ENCODE measurements around the gene DPT. TPM values are rescaled to one million over a fixed set of nuclear protein-coding genes. Genes with fewer than 3 reads are reported as not detected.

DPT gene
- total RNA-seq, 1 donor from 2014 or later: not detected

GRCh38 chr1:168700575-168701268 lies 28.3 kb downstream of the DPT start:
- no peak for DNase-seq (ENCODE audit: low read depth, low spot score)

GRCh38 chr1:168698453-168698852 lies 30.6 kb downstream of the DPT start:
- DNase-seq (ENCODE audit: low read depth, low spot score): no peak

- no peak for DNase-seq (ENCODE audit: low read depth, low spot score)
Observed at GRCh38 chr1:168697356-168698126, 31.5 kb downstream of the DPT start.

- no peak for DNase-seq (ENCODE audit: low read depth, low spot score)
Observed at GRCh38 chr1:168696125-168696760, 32.8 kb downstream of the DPT start.

- DNase-seq (ENCODE audit: low read depth, low spot score): no peak
Observed at GRCh38 chr1:168693872-168694238, 35.2 kb downstream of the DPT start.

- no peak for DNase-seq (ENCODE audit: low read depth, low spot score)
Observed at GRCh38 chr1:168693197-168693871, 35.7 kb downstream of the DPT start.

- no peak for DNase-seq (ENCODE audit: low read depth, low spot score)
Observed at GRCh38 chr1:168692472-168692871, 36.5 kb downstream of the DPT start.

- DNase-seq (ENCODE audit: low read depth, low spot score): no peak
Observed at GRCh38 chr1:168691541-168691940, 37.5 kb downstream of the DPT start.

GRCh38 chr1:168689726-168690602 lies 39.0 kb downstream of the DPT start:
- DNase-seq (ENCODE audit: low read depth, low spot score): no peak

GRCh38 chr1:168689327-168689657 lies 39.7 kb downstream of the DPT start:
- no peak for DNase-seq (ENCODE audit: low read depth, low spot score)

GRCh38 chr1:168688644-168689326 lies 40.2 kb downstream of the DPT start:
- no peak for DNase-seq (ENCODE audit: low read depth, low spot score)

- no peak for DNase-seq (ENCODE audit: low read depth, low spot score)
Observed at GRCh38 chr1:168687816-168688215, 41.2 kb downstream of the DPT start.

- no peak for DNase-seq (ENCODE audit: low read depth, low spot score)
Observed at GRCh38 chr1:168686666-168687065, 42.3 kb downstream of the DPT start.

GRCh38 chr1:168683871-168684270 lies 45.1 kb downstream of the DPT start:
- no peak for DNase-seq (ENCODE audit: low read depth, low spot score)

- no peak for DNase-seq (ENCODE audit: low read depth, low spot score)
Observed at GRCh38 chr1:168676861-168677260, 52.1 kb downstream of the DPT start.

- no peak for DNase-seq (ENCODE audit: low read depth, low spot score)
Observed at GRCh38 chr1:168676029-168676812, 52.8 kb downstream of the DPT start.

GRCh38 chr1:168673974-168674683 lies 54.9 kb downstream of the DPT start:
- no peak for DNase-seq (ENCODE audit: low read depth, low spot score)

GRCh38 chr1:168672278-168672677 lies 56.7 kb downstream of the DPT start:
- DNase-seq (ENCODE audit: low read depth, low spot score): no peak

- no peak for DNase-seq (ENCODE audit: low read depth, low spot score)
Observed at GRCh38 chr1:168671782-168672181, 57.2 kb downstream of the DPT start.
